ENCODE measurements around the gene STK40. TPM values are rescaled to one million over a fixed set of nuclear protein-coding genes. Genes with fewer than 3 reads are reported as not detected.

Gene STK40
- total RNA-seq, 1 experiment from 2014 or later = 26.2 TPM

- no peaks in the 10 kb centered on the region for H3K27me3 Mint-ChIP-seq (ENCODE audit: low read depth)
- 0 out of 2 replicates have a peak, but pooled peaks cover 2% of the 10 kb centered on the region for H3K4me1 ChIP-seq (ENCODE audit: insufficient read depth, low read length)
- no peak overlapping the region for H3K23ac ChIP-seq (ENCODE audit: insufficient read length, low read depth, low read length)
- no peak overlapping the region; a peak in 1 of 7 replicates for H3K27ac Mint-ChIP-seq
- no peak overlapping the region for H2BK120ac ChIP-seq (ENCODE audit: low read depth, low read length, poor library complexity, severe bottlenecking)
- no peaks in the 10 kb centered on the region for H3K23me2 ChIP-seq (ENCODE audit: insufficient read length, low read depth, low read length, poor library complexity, severe bottlenecking)
- no peaks in the 10 kb centered on the region for H3K9me3 ChIP-seq (ENCODE audit: control insufficient read depth, low read depth, low read length)
- no peak for DNase-seq
- peaks cover 22 to 53% (median 33%) of the 10 kb centered on the region in 3 experiments; a peak in 6 of 7 replicates for H3K36me3 Mint-ChIP-seq (ENCODE audit: insufficient read depth in 1 of 3, low read depth in 3 of 3)
- no peaks in the 10 kb centered on the region for H3K27me3 ChIP-seq (ENCODE audit: insufficient read depth, low read length)
- H2BK5ac ChIP-seq (ENCODE audit: insufficient read length, low read length) = no peak overlapping the region
- no peak overlapping the region for H2BK12ac ChIP-seq (ENCODE audit: insufficient read length, low read depth, low read length)
- H3K56ac ChIP-seq (ENCODE audit: insufficient read length, low read depth, low read length) = no peak overlapping the region
- no peak overlapping the region for H2AK5ac ChIP-seq (ENCODE audit: insufficient read length, low read length)
- no peak overlapping the region for H4K91ac ChIP-seq (ENCODE audit: insufficient read length, low read depth, low read length)
- H3K27ac ChIP-seq (ENCODE audit: insufficient read length, low read depth, low read length) = no peak overlapping the region
- H3K79me2 ChIP-seq (ENCODE audit: insufficient read depth, low read length) = no peaks in the 10 kb centered on the region
- no peaks in the 10 kb centered on the region for H3K9me3 Mint-ChIP-seq
- H2BK20ac ChIP-seq (ENCODE audit: low read depth, low read length, poor library complexity, severe bottlenecking) = no peak overlapping the region
- WGBS (ENCODE audit: extremely low coverage, insufficient read length, low lambda C conversion rate) = no CpG with 5 or more reads among the region's 16 CpGs
- no peak overlapping the region for H3K14ac ChIP-seq (ENCODE audit: insufficient read depth, low read length)
- H3T11ph ChIP-seq (ENCODE audit: low read length) = no peak overlapping the region
- H3K4ac ChIP-seq (ENCODE audit: low read depth, low read length) = no peak overlapping the region
- H4K5ac ChIP-seq (ENCODE audit: insufficient read length, low read depth, low read length) = no peak overlapping the region
- H2AFZ ChIP-seq (ENCODE audit: low read length) = no peak overlapping the region
- H3K4me2 ChIP-seq (ENCODE audit: insufficient read depth, insufficient read length, low read length) = no peak overlapping the region
- H3K4me3 Mint-ChIP-seq = no peak overlapping the region
- no peak overlapping the region for H3K9ac ChIP-seq (ENCODE audit: extremely low read depth, insufficient read length, low read length)
- no peak overlapping the region for H4K8ac ChIP-seq (replicated peaks; ENCODE audit: insufficient read length, low read depth, low read length)
- no peak overlapping the region for H3K18ac ChIP-seq (ENCODE audit: insufficient read length, low read depth, low read length)
- H4K20me1 ChIP-seq (ENCODE audit: control insufficient read depth, insufficient read depth, insufficient read length) = no peaks in the 10 kb centered on the region
- H2BK15ac ChIP-seq (ENCODE audit: low read depth, low read length) = no peak overlapping the region
- peaks cover 7 to 11% of the 10 kb centered on the region in 2 experiments for H3K4me1 Mint-ChIP-seq
- TF ChIP-seq CTCF (conservative IDR thresholded peaks at IDR 0.05) = no peak
- H3K79me1 ChIP-seq (ENCODE audit: insufficient read depth, low read depth, low read length, poor library complexity, severe bottlenecking) = no peaks in the 10 kb centered on the region
These were observed 35.9 kb downstream of the STK40 start for GRCh38 chr1:36349839-36350238.

All from H9 (cell line).